Right atrium auricular region (tissue), 2 donors: Measurements from ENCODE around the gene RNF8. TPM values are rescaled to one million over a fixed set of nuclear protein-coding genes. Genes with fewer than 3 reads are reported as not detected.

Experiments
- DNase-seq: peaks from one replicate; pipeline ENCODE4 v3.0.0-alpha.2; 2019; ENCODE audit warnings: low spot score
- H3K27ac ChIP-seq, 2 donors: fragments of 200-600 bp; sonication (generic); 1 replicate in 1 of 2; 2 replicates in 1 of 2; pipeline ENCODE4 v1.5.1; 2016 to 2019
- H3K27me3 ChIP-seq, 2 donors: fragments of 200-600 bp; sonication (generic); one replicate each; pipeline versions ENCODE4 v1.5.1 to v1.6.0; 2017 to 2019
- H3K36me3 ChIP-seq: fragments of 200-600 bp; sonication (generic); one replicate; pipeline ENCODE4 v1.5.1; 2016
- H3K4me1 ChIP-seq, 2 donors: fragments of 200-600 bp; sonication (generic); one replicate each; pipeline versions ENCODE4 v1.5.1 to v1.6.0; 2017 to 2019
- H3K4me3 ChIP-seq, 2 donors: fragments of 200-600 bp; sonication (generic); 1 replicate in 1 of 2; 2 replicates in 1 of 2; pipeline ENCODE4 v1.5.1; 2017 to 2019; ENCODE audit warnings: mild to moderate bottlenecking in 1 of 2, moderate library complexity in 1 of 2
- H3K9me3 ChIP-seq, 2 donors: fragments of 200-600 bp; sonication (generic); one replicate each; pipeline ENCODE4 v1.5.1; 2019
- CTCF ChIP-seq, 2 donors: fragments of 200-600 bp; sonication (generic); IDR thresholded peaks; one replicate each; pipeline ENCODE4 v1.5.1; 2019; ENCODE audit warnings: antibody characterized with exemption in 2 of 2
- total RNA-seq, 2 donors: library from RNA; depleted of rRNA; stranded (reverse); fragments of >200 nt; gene quantifications; one replicate each; pipeline ENCODE4 v1.1.0, GENCODE V29; 2016

RNF8 gene
- total RNA-seq, 2 donors from 2014 or later: 17.0 to 17.3 TPM

GRCh38 chr6:37368961-37369320, 15.2 kb downstream of the RNF8 start:
- Histone ChIP-seq H3K27me3 (no peaks in the 10 kb centered on the region), H3K4me3 (no peak overlapping the region), H3K36me3 (peaks cover 12% of the 10 kb centered on the region), H3K4me1 (peaks cover 0 to 60% of the 10 kb centered on the region in 2 donors), H3K9me3 (no peaks in the 10 kb centered on the region), H3K27ac (peak overlapping the region in 1 of 2 donors; percentile 28)
- DNase-seq: no peak
- no peak for TF ChIP-seq CTCF (IDR thresholded peaks at IDR 0.05)

- peaks cover 0 to 60% of the 10 kb centered on the region in 2 donors for H3K4me1 ChIP-seq
- no peak for TF ChIP-seq CTCF (IDR thresholded peaks at IDR 0.05)
- H3K4me3 ChIP-seq: no peak overlapping the region
- no peaks in the 10 kb centered on the region for H3K9me3 ChIP-seq
- no peak for DNase-seq
- peak overlapping the region; percentile 28 to 29 for H3K27ac ChIP-seq
- H3K27me3 ChIP-seq: no peaks in the 10 kb centered on the region
- peaks cover 16% of the 10 kb centered on the region for H3K36me3 ChIP-seq
Measured at GRCh38 chr6:37369321-37370201, 15.8 kb downstream of the RNF8 start.

GRCh38 chr6:37371154-37372083, 17.6 kb downstream of the RNF8 start:
- TF ChIP-seq CTCF (IDR thresholded peaks at IDR 0.05): no peak
- Histone ChIP-seq H3K27me3 (no peaks in the 10 kb centered on the region), H3K27ac (no peak overlapping the region), H3K36me3 (peaks cover 31% of the 10 kb centered on the region), H3K4me3 (no peak overlapping the region), H3K4me1 (peaks cover 0 to 45% of the 10 kb centered on the region in 2 donors), H3K9me3 (no peaks in the 10 kb centered on the region)
- DNase-seq: no peak

GRCh38 chr6:37372116-37372515, 18.3 kb downstream of the RNF8 start:
- H3K4me3 ChIP-seq: no peak overlapping the region
- H3K9me3 ChIP-seq: no peaks in the 10 kb centered on the region
- no peak for DNase-seq
- no peak overlapping the region for H3K27ac ChIP-seq
- peaks cover 36% of the 10 kb centered on the region for H3K36me3 ChIP-seq
- H3K27me3 ChIP-seq: no peaks in the 10 kb centered on the region
- TF ChIP-seq CTCF (IDR thresholded peaks at IDR 0.05): no peak
- peaks cover 0 to 39% of the 10 kb centered on the region in 2 donors for H3K4me1 ChIP-seq

- Histone ChIP-seq H3K4me3 (no peak overlapping the region), H3K4me1 (peaks cover 0 to 26% of the 10 kb centered on the region in 2 donors), H3K27me3 (no peaks in the 10 kb centered on the region), H3K36me3 (peaks cover 41% of the 10 kb centered on the region), H3K27ac (no peak overlapping the region), H3K9me3 (no peaks in the 10 kb centered on the region)
- TF ChIP-seq CTCF (IDR thresholded peaks at IDR 0.05): no peak
- DNase-seq: no peak
Measured at GRCh38 chr6:37373822-37374471, 20.2 kb downstream of the RNF8 start.
